Esophagus squamous epithelium (tissue), 5 donors: Measurements from ENCODE around the gene DOCK8. TPM values are rescaled to one million over a fixed set of nuclear protein-coding genes. Genes with fewer than 3 reads are reported as not detected.

Source experiments
- DNase-seq: peaks from one replicate; lab custom pipeline; 2025; lab: John Stamatoyannopoulos, UW
- H3K27ac ChIP-seq, 4 donors: fragments of 200-600 bp; sonication (generic); one replicate each; pipeline ENCODE4 v1.5.1; 2016 to 2019; ENCODE audit warnings: mild to moderate bottlenecking in 1 of 4
- H3K27me3 ChIP-seq, 4 donors: fragments of 200-600 bp; sonication (generic); 1 replicate in 3 of 4; 2 replicates in 1 of 4; pipeline versions ENCODE4 v1.5.1 to v1.6.0; 2017 to 2021; ENCODE audit warnings: antibody characterized with exemption in 1 of 4
- H3K36me3 ChIP-seq, 3 donors: fragments of 200-600 bp; sonication (generic); one replicate each; pipeline ENCODE4 v1.5.1; 2016 to 2019
- H3K4me1 ChIP-seq, 3 donors: fragments of 200-600 bp; sonication (generic); one replicate each; pipeline ENCODE4 v1.5.1; 2017 to 2019
- H3K4me3 ChIP-seq, 4 donors: fragments of 200-600 bp; sonication (generic); 1 replicate in 3 of 4; 2 replicates in 1 of 4; pipeline ENCODE4 v1.5.1; 2016 to 2019; ENCODE audit warnings: mild to moderate bottlenecking in 2 of 4, moderate library complexity in 1 of 4
- H3K9me3 ChIP-seq, 3 donors: fragments of 200-600 bp; sonication (generic); one replicate each; pipeline ENCODE4 v1.5.1; 2016 to 2019
- POLR2A ChIP-seq, 4 donors: fragments of 450-650 bp; IDR thresholded peaks; one replicate each; pipeline ENCODE4 v1.6.1; 2017; ENCODE audit warnings: antibody characterized with exemption in 4 of 4, mild to moderate bottlenecking in 4 of 4, moderate library complexity in 3 of 4
- WGBS, 2 donors: methylation state at CpG; one replicate each; pipeline ENCODE4 v1.1.5; 2018; 5-methylcytosine and 5-hydroxymethylcytosine counted together
- intact Hi-C: fragments of 100-400 bp; cut with DNase I; formaldehyde crosslinking; loops from one replicate; pipeline ENCODE4 v1.15.0; 2022
- total RNA-seq, 4 donors: library from RNA; depleted of rRNA; stranded (reverse); fragments of >200 nt; gene quantifications; one replicate each; pipeline ENCODE4 v1.1.0, GENCODE V29; 2016
- TF ChIP-seq, protein P1 (sequence below), 6 experiments: fragments of 450-650 bp in 4 of 6; fragments of 200-600 bp in 2 of 6; sonication (generic) in 2 of 6; IDR thresholded peaks; one replicate each; pipeline ENCODE4 v1.5.1; 2016 to 2019; ENCODE audit warnings: antibody characterized with exemption in 6 of 6, mild to moderate bottlenecking in 4 of 6, moderate library complexity in 4 of 6
- donor health status: DM: yes; HTN: yes; CAD: no.

Gene DOCK8
- total RNA-seq, 4 donors from 2014 or later: 6.9 to 21.6 (median 15.2) TPM

DNA sequence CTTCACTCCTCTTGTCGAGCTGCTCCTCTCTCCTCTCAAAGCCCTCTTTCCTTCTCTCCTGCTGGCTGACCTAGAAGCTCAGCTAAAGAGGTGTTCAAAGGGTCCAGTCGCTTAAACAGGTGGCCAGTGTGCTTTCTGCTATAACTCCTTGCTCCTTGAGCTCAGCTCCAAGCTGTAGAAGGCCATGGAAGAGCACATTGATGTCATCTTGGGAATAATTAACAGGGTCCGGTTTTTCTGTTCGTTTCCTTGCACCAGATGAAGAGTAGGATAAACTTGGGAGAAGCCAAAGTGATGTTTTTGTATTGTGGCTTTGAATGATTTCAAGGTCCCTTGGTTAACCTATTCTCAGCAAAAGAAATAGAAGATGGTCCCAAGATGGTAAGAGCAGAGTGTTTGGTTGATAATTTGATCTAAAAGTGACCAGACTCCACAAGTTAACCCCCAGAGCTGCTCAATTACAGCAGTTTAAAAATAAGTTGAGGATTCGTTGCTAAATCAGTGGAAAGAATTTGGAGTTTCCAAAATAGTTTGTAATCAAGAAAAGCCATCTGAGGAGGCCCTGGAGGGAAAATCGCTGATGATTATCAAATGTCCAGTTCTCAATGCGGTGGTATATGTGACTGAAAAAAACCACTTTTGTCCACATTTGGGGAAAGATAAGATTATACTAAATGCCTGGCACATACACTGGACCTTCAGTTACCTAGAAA lies 148.1 kb downstream of the DOCK8 start:
- intact Hi-C loops: no loop called here
- no peak overlapping the region for H3K4me3 ChIP-seq
- H3K27me3 ChIP-seq: no peaks in the 10 kb centered on the region
- no peaks in the 10 kb centered on the region for H3K9me3 ChIP-seq
- no peaks in the 10 kb centered on the region for H3K4me1 ChIP-seq
- H3K27ac ChIP-seq: no peak overlapping the region
- no peak for DNase-seq
- H3K36me3 ChIP-seq: peaks cover 0 to 13% (median 0%) of the 10 kb centered on the region in 3 donors
- TF ChIP-seq, protein P1, sequence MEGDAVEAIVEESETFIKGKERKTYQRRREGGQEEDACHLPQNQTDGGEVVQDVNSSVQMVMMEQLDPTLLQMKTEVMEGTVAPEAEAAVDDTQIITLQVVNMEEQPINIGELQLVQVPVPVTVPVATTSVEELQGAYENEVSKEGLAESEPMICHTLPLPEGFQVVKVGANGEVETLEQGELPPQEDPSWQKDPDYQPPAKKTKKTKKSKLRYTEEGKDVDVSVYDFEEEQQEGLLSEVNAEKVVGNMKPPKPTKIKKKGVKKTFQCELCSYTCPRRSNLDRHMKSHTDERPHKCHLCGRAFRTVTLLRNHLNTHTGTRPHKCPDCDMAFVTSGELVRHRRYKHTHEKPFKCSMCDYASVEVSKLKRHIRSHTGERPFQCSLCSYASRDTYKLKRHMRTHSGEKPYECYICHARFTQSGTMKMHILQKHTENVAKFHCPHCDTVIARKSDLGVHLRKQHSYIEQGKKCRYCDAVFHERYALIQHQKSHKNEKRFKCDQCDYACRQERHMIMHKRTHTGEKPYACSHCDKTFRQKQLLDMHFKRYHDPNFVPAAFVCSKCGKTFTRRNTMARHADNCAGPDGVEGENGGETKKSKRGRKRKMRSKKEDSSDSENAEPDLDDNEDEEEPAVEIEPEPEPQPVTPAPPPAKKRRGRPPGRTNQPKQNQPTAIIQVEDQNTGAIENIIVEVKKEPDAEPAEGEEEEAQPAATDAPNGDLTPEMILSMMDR (IDR thresholded peaks at IDR 0.05): no peak
- no peak for TF ChIP-seq POLR2A (IDR thresholded peaks at IDR 0.05)
- whole genome bisulfite sequencing, 2 donors: 86 to 90% methylated on average over 7 of the region's 7 CpGs

DNA sequence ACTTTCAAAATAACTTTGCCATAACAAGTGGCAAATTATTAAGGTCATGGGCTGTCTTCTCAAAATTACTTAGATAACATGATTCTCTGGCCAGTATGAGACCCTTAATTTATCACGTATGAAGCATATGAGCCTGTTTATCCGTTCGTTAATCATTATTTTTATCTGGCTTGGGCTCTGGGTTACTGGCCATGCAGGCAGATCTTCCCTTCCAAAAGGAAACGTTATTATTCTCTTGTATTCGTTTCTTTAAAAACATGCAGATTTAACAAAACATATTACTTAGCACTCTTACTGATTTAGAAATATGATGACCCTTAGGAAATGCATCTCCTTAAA lies 148.6 kb downstream of the DOCK8 start:
- H3K27ac ChIP-seq: no peak overlapping the region
- H3K27me3 ChIP-seq: no peaks in the 10 kb centered on the region
- DNase-seq: no peak
- TF ChIP-seq POLR2A (IDR thresholded peaks at IDR 0.05): no peak
- TF ChIP-seq, protein P1 (IDR thresholded peaks at IDR 0.05): no peak
- H3K36me3 ChIP-seq: peaks cover 0 to 18% (median 0%) of the 10 kb centered on the region in 3 donors
- no peaks in the 10 kb centered on the region for H3K9me3 ChIP-seq
- 77 to 88% methylated on average over 5 of the region's 5 CpGs for WGBS, 2 donors
- intact Hi-C loops: no loop called here
- no peak overlapping the region for H3K4me3 ChIP-seq
- no peaks in the 10 kb centered on the region for H3K4me1 ChIP-seq

DNA sequence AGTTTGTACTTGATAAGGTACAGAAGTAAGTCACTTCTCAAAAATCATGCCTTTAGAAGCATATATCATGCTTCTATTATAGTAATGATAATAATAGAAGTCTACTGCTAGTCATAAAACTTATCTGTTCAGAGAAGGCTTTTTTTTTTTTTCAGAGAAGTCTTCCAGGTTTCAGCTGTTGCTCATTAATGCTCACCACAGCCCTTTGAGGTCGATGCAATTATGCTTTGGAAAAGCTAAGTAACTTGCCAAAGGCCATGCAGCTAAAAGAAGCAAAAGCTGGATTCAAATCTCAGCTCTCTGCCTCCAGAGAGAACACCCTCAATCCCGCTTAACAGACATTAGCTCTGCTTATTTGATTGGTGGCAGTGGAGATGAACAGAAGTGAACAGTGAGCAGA lies 150.8 kb downstream of the DOCK8 start:
- intact Hi-C loops: no loop called here

DNA sequence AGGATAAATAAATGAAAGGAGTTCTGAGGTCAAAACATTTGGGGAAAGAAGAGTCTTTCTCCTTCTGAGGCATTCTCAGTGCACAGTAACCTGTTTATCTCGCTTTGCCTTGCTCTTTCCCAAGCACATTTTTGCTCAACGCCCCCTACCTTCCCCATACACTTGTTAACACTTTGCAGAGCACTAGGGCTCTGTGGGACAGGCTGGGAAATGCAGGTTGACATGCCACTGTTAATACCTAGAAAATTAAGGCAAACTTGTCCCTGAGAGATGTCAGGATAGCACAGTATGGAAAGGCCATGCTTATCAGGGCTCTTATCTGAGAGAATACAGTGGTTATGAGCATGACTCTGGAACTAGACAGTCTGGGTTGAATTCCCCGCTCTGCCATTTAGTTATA lies 152.0 kb downstream of the DOCK8 start:
- TF ChIP-seq, protein P1 (IDR thresholded peaks at IDR 0.05): no peak
- no peak for TF ChIP-seq POLR2A (IDR thresholded peaks at IDR 0.05)
- H3K36me3 ChIP-seq: peaks cover 0 to 50% (median 0%) of the 10 kb centered on the region in 3 donors
- no peak for DNase-seq
- H3K27me3 ChIP-seq: no peaks in the 10 kb centered on the region
- WGBS, 2 donors: 75 to 77% methylated on average over 3 of the region's 3 CpGs
- H3K27ac ChIP-seq: no peak overlapping the region
- no peak overlapping the region for H3K4me3 ChIP-seq
- H3K9me3 ChIP-seq: no peaks in the 10 kb centered on the region
- intact Hi-C loops: no loop called here
- peaks cover 0 to under 1% (median 0%) of the 10 kb centered on the region in 3 donors for H3K4me1 ChIP-seq

More for the DNA sequence above, 150.8 kb downstream of the DOCK8 start:
- WGBS, 2 donors: 64 to 71% methylated on average over 2 of the region's 2 CpGs
- no peak for DNase-seq
- Histone ChIP-seq H3K27me3 (no peaks in the 10 kb centered on the region), H3K9me3 (no peaks in the 10 kb centered on the region), H3K27ac (no peak overlapping the region), H3K36me3 (peaks cover 0 to 38% (median 0%) of the 10 kb centered on the region in 3 donors), H3K4me1 (no peaks in the 10 kb centered on the region), H3K4me3 (no peak overlapping the region)
- TF ChIP-seq, protein P1 (IDR thresholded peaks at IDR 0.05): no peak
- no peak for TF ChIP-seq POLR2A (IDR thresholded peaks at IDR 0.05)

DNA sequence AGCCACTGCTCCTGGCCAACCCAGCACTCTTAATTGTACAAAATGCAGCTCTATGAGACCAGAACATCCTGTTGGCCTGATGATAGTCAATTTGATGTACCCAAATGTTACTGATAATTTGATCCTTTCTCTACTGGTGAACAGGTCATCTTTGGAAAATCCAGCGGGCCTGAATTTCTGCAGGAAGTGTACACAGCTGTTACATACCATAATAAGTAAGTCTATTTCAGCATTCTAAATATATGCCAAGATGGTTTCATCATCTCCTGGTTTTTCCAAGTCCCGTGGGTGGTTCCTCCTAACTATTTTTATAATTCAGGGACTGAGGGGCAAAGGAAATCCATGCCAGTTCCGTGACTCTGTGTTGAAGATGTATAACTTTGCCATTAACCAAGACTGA lies 155.4 kb downstream of the DOCK8 start:
- DNase-seq: no peak
- no peaks in the 10 kb centered on the region for H3K9me3 ChIP-seq

More for the DNA sequence above, 155.4 kb downstream of the DOCK8 start:
- H3K27ac ChIP-seq: no peak overlapping the region
- peaks cover 0 to 75% (median 6%) of the 10 kb centered on the region in 3 donors for H3K36me3 ChIP-seq
- H3K27me3 ChIP-seq: no peaks in the 10 kb centered on the region
- 65 to 78% methylated on average over 3 of the region's 3 CpGs for WGBS, 2 donors
- TF ChIP-seq, protein P1 (IDR thresholded peaks at IDR 0.05): no peak
- TF ChIP-seq POLR2A (IDR thresholded peaks at IDR 0.05): no peak
- no peak overlapping the region for H3K4me3 ChIP-seq
- intact Hi-C loops: loop anchor here (10.0 kb wide), 1 partner anchor 415 kb away; no protein-coding TSS in a partner anchor
- H3K4me1 ChIP-seq: peaks cover 0 to 4% (median 0%) of the 10 kb centered on the region in 3 donors
